ENCODE measurements around the gene CACNA1F. TPM values are rescaled to one million over a fixed set of nuclear protein-coding genes. Genes with fewer than 3 reads are reported as not detected.

The CACNA1F gene
- total RNA-seq, 2 donors from 2014 or later, result 0.14 TPM; not detected in 1

GRCh38 chrX:49266523-49267445 lies 33.6 kb upstream of the CACNA1F start:
- ATAC-seq (no peak), DNase-seq (ENCODE audit: low spot score) (no peak)
- Mint-ChIP-seq H3K4me3 (peak overlapping the region; percentile 91), H3K4me1 (ENCODE audit: low read depth in 2 of 2) (peaks cover 10 to 36% of the 10 kb centered on the region in 2 donors), H3K36me3 (no peaks in the 10 kb centered on the region), H3K27me3 (peaks cover 0 to 21% of the 10 kb centered on the region in 2 donors), H3K9me3 (no peaks in the 10 kb centered on the region), H3K27ac (peak overlapping the region in 1 of 2 donors; percentile 94)

DNA sequence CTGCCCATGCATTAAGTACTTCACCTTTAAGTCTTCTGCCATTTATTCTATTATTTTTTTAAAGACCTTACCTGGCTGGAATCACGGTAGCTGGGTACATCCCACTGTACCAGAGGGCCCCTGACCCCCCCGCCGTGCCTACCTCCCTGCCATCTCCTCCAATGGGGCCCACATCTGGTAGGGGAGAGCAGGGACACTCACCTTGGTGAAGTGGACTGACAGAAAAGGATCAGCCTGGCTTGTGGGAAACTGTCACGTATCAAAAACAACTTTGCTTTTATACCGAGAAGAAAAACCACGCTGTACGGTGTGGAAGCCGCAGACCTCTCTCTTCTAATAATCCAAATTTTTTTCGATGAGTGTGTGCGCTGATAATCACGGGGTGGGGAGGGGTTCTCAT lies 31.3 kb upstream of the CACNA1F start, which contains the start of gene FOXP3:
Gene FOXP3, minus strand, starts transcription at position 251 of the 400 bp plus-strand sequence. CDS start 6,205 bp downstream, outside the sequence.
- Mint-ChIP-seq H3K27me3 (peaks cover 0 to 19% of the 10 kb centered on the region in 2 donors), H3K4me1 (ENCODE audit: low read depth in 2 of 2) (peaks cover 4 to 25% of the 10 kb centered on the region in 2 donors), H3K4me3 (peak within 1 kb of the TSS; percentile 45), H3K9me3 (no peaks in the 10 kb centered on the region), H3K36me3 (no peaks in the 10 kb centered on the region), H3K27ac (peak within 1 kb of the TSS in 1 of 2 donors; percentile 37)
- no peak for ATAC-seq
- DNase-seq (ENCODE audit: low spot score), result no peak

- no peaks in the 10 kb centered on the region for H3K36me3 Mint-ChIP-seq
- DNase-seq (ENCODE audit: low spot score) (no peak), ATAC-seq (no peak)
- peaks cover 0 to 19% of the 10 kb centered on the region in 2 donors for H3K27me3 Mint-ChIP-seq
- H3K27ac Mint-ChIP-seq, result no peak overlapping the region
- peaks cover 0 to 20% of the 10 kb centered on the region in 2 donors for H3K4me1 Mint-ChIP-seq (ENCODE audit: low read depth in 2 of 2)
- peak overlapping the region; percentile 26 for H3K4me3 Mint-ChIP-seq
- no peaks in the 10 kb centered on the region for H3K9me3 Mint-ChIP-seq
These were observed 30.5 kb upstream of the CACNA1F start for GRCh38 chrX:49263631-49264030.

GRCh38 chrX:49262603-49263002 lies 29.5 kb upstream of the CACNA1F start:
- DNase-seq (ENCODE audit: low spot score) (no peak), ATAC-seq (no peak)
- peaks cover 0 to 19% of the 10 kb centered on the region in 2 donors for H3K27me3 Mint-ChIP-seq
- H3K4me3 Mint-ChIP-seq, result no peak overlapping the region
- H3K9me3 Mint-ChIP-seq, result no peaks in the 10 kb centered on the region
- no peak overlapping the region for H3K27ac Mint-ChIP-seq
- H3K36me3 Mint-ChIP-seq, result no peaks in the 10 kb centered on the region
- peaks cover 4 to 9% of the 10 kb centered on the region in 2 donors for H3K4me1 Mint-ChIP-seq (ENCODE audit: low read depth in 2 of 2)

DNA sequence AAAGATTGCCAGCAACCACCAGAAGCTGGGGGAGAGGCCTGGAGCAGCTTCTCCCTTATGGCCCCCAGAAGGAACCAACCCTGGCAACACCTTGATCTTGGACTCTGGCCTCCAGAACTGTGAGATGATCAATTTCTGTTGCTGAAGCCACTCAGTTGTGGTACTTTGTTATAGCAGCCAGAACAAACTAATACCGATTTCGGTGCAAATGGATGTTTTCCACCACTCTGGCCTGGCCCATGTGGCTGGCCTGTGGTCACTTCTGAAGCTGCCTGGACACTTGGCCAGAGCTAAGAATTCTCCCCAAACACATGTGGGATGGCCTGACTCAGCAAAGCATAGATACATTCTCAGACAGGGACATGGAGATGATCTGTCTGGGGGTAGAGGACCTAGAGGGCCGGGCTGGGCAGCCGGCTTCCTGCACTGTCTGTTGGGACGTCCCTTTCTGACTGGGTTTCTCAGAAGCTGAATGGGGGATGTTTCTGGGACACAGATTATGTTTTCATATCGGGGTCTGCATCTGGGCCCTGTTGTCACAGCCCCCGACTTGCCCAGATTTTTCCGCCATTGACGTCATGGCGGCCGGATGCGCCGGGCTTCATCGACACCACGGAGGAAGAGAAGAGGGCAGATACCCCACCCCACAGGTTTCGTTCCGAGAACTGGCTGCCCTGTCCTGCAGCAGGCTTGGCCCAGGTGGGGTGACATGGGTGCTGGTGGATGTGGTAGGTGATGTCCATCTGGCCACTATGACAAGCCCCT lies 27.3 kb upstream of the CACNA1F start:
- H3K4me3 Mint-ChIP-seq, result no peak overlapping the region
- ATAC-seq, result no peak
- no peak overlapping the region for H3K27ac Mint-ChIP-seq
- H3K36me3 Mint-ChIP-seq, result no peaks in the 10 kb centered on the region
- H3K27me3 Mint-ChIP-seq, result peaks cover 0 to 19% of the 10 kb centered on the region in 2 donors
- no peaks in the 10 kb centered on the region for H3K9me3 Mint-ChIP-seq
- DNase-seq (ENCODE audit: low spot score), result no peak
- H3K4me1 Mint-ChIP-seq (ENCODE audit: low read depth in 2 of 2), result peaks cover 4% of the 10 kb centered on the region in 2 donors

GRCh38 chrX:49258749-49259124 lies 25.6 kb upstream of the CACNA1F start:
- DNase-seq (ENCODE audit: low spot score) (no peak), ATAC-seq (no peak)
- Mint-ChIP-seq H3K4me3 (no peak overlapping the region), H3K4me1 (ENCODE audit: low read depth in 2 of 2) (peaks cover 4% of the 10 kb centered on the region in 2 donors), H3K27ac (no peak overlapping the region), H3K27me3 (peaks cover 0 to 15% of the 10 kb centered on the region in 2 donors), H3K36me3 (no peaks in the 10 kb centered on the region), H3K9me3 (no peaks in the 10 kb centered on the region)

- Mint-ChIP-seq H3K4me1 (ENCODE audit: low read depth in 2 of 2) (peaks cover 4% of the 10 kb centered on the region in 2 donors), H3K36me3 (no peaks in the 10 kb centered on the region), H3K9me3 (no peaks in the 10 kb centered on the region), H3K4me3 (no peak overlapping the region), H3K27me3 (peaks cover 0 to 14% of the 10 kb centered on the region in 2 donors), H3K27ac (no peak overlapping the region)
- no peak for ATAC-seq
- DNase-seq (ENCODE audit: low spot score), result no peak
These were observed 25.0 kb upstream of the CACNA1F start for GRCh38 chrX:49257846-49258748.

DNA sequence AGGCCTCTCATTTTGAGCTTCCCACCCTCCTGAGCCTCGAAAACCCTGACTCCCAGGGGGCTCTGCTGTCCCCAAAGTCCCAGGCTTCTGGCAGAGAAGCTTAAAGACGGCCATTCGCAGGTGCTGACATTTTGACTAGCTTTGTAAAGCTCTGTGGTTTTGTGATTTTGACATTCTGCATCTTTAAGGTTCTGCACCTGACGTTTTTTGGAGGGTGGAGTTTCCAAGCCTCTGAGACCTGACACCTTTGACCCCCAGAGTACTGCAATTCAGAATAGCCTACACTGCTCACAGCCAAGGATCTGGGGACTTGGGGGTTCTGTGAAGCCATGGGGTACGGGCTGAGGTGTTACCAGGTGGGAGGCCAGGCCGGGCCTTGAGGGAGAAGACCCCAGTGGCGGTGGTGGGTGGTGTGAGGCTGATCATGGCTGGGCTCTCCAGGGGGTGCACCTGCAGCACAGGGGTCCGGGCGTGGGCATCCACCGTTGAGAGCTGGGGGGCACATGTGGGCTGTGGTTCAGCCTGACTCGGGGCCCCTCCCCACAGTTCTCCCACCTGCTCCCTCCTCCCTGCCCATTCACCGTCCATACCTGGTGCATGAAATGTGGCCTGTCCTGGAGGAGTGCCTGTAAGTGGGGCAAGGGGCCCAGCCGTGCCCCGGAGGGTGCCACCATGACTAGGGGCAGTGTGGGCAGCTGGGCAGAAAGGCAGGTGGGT lies 24.1 kb upstream of the CACNA1F start:
- H3K4me1 Mint-ChIP-seq (ENCODE audit: low read depth in 2 of 2), result peaks cover 4% of the 10 kb centered on the region in 2 donors
- no peak overlapping the region for H3K4me3 Mint-ChIP-seq
- DNase-seq (ENCODE audit: low spot score) (no peak), ATAC-seq (no peak)
- H3K9me3 Mint-ChIP-seq, result no peaks in the 10 kb centered on the region
- no peak overlapping the region for H3K27ac Mint-ChIP-seq
- H3K36me3 Mint-ChIP-seq, result no peaks in the 10 kb centered on the region
- H3K27me3 Mint-ChIP-seq, result peaks cover 0 to 7% of the 10 kb centered on the region in 2 donors

DNA sequence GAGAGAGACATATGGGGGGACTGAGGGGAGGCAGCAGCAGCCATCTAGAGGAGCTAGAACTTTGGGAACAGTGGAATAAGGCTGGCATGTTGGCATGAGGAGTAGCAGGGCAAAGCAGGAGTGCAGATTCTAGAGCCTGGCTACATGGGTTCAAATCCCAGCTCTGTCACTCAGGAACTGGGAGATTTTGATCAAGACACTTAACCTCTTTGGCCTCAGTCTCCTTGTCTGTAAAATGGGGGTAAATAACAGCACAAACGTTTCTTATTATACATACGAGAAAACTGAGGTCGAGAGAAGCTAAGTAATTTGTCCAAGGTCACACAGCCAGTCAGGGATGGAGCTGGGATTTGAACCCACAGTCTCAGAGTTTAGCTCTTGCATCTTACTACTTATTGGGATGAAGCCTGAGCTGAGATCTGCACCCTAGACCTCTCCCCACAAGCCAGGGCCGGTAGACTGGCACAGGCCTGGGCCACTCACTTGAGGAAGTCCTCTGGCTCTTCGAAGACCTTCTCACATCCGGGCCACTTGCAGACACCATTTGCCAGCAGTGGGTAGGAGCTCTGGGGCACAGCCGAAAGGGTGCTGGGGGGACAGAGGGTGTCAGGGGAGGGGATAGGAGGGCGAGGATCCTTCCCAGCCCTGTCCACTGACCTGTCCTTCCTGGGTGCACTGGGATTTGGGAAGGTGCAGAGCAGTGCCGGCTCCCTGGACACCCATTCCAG lies 23.3 kb upstream of the CACNA1F start:
- ATAC-seq (no peak), DNase-seq (ENCODE audit: low spot score) (no peak)
- no peaks in the 10 kb centered on the region for H3K9me3 Mint-ChIP-seq
- peak overlapping the region in 1 of 2 donors; percentile 14 for H3K27ac Mint-ChIP-seq
- peaks cover 0 to 4% of the 10 kb centered on the region in 2 donors for H3K4me1 Mint-ChIP-seq (ENCODE audit: low read depth in 2 of 2)
- peaks cover 0 to 2% of the 10 kb centered on the region in 2 donors for H3K27me3 Mint-ChIP-seq
- H3K36me3 Mint-ChIP-seq, result no peaks in the 10 kb centered on the region
- H3K4me3 Mint-ChIP-seq, result no peak overlapping the region

- Mint-ChIP-seq H3K4me3 (no peak overlapping the region), H3K27ac (no peak overlapping the region), H3K36me3 (no peaks in the 10 kb centered on the region), H3K4me1 (ENCODE audit: low read depth in 2 of 2) (peaks cover 5 to 11% of the 10 kb centered on the region in 2 donors), H3K9me3 (no peaks in the 10 kb centered on the region), H3K27me3 (no peaks in the 10 kb centered on the region)
- no peak for DNase-seq (ENCODE audit: low spot score)
- ATAC-seq, result no peak
These were observed 21.5 kb upstream of the CACNA1F start for GRCh38 chrX:49254639-49255038.

GRCh38 chrX:49251325-49251724 lies 18.2 kb upstream of the CACNA1F start:
- H3K27me3 Mint-ChIP-seq, result no peaks in the 10 kb centered on the region
- H3K27ac Mint-ChIP-seq, result no peak overlapping the region
- no peak overlapping the region for H3K4me3 Mint-ChIP-seq
- no peak for DNase-seq (ENCODE audit: low spot score)
- ATAC-seq, result no peak
- no peaks in the 10 kb centered on the region for H3K36me3 Mint-ChIP-seq
- peaks cover 5 to 7% of the 10 kb centered on the region in 2 donors for H3K4me1 Mint-ChIP-seq (ENCODE audit: low read depth in 2 of 2)
- H3K9me3 Mint-ChIP-seq, result no peaks in the 10 kb centered on the region

- no peak for DNase-seq (ENCODE audit: low spot score)
- Mint-ChIP-seq H3K4me3 (no peak overlapping the region), H3K27ac (no peak overlapping the region), H3K36me3 (no peaks in the 10 kb centered on the region), H3K4me1 (ENCODE audit: low read depth in 2 of 2) (peaks cover 5 to 7% of the 10 kb centered on the region in 2 donors), H3K27me3 (no peaks in the 10 kb centered on the region), H3K9me3 (no peaks in the 10 kb centered on the region)
- no peak for ATAC-seq
These were observed 17.4 kb upstream of the CACNA1F start for GRCh38 chrX:49250578-49250977.
